Hepatocyte (in vitro differentiated cells): ENCODE measurements around the gene IL12A.

Experiments
- EZH2 ChIP-seq: fragments of 200-600 bp; sonication (generic); IDR thresholded peaks from 2 replicates; pipeline ENCODE4 v1.6.1; 2016; ENCODE audit warnings: antibody characterized with exemption, mild to moderate bottlenecking, borderline replicate concordance
- TF ChIP-seq, protein P1 (sequence below): fragments of 200-600 bp; sonication (generic); IDR thresholded peaks from 2 replicates; pipeline ENCODE4 v1.5.1; 2016; ENCODE audit warnings: antibody characterized with exemption, mild to moderate bottlenecking; ENCODE audit not compliant: poor library complexity

DNA sequence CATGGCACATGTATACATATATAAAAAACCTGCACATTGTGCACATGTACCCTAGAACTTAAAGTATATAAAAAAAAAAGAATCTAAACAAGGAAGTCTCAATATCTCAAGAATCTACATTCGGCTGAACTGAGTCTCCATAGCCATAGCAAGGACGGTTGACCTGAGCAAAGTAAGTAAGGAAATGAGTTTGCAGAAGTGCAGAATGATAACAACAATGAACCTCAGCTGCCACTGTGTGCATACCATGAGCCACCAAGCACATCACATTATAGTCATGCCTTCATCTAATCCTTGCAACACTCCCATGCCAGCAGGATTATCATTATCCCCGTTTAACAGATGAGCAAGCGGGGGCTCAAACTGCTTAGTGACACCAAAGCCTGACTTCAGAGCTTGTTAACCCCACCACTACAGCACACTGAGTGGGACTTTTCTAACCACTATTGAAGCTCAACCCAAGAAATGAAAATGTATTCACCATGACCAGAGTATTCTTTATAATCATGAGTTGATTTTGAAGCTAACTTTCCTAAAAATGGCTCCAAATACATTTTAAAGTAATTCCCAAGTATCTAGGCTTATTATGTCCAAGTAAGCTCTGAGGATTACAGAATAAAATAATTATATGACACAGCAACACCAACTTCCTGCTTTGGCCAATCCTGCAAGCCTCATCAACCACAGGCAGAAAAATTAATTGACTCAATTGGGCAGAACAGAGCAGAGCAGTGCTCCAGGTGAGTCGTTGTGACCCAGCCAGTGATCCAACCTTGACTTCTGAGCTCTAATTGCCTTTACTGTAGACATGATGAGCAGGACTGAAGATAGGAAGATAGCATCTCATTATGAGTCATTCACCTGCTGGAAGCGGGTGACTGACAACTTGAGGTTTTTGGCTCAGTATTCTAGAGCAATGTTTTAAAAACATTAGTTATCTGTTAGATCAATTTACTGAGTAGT is 47.3 kb upstream of the IL12A start:
- TF ChIP-seq, protein P1, sequence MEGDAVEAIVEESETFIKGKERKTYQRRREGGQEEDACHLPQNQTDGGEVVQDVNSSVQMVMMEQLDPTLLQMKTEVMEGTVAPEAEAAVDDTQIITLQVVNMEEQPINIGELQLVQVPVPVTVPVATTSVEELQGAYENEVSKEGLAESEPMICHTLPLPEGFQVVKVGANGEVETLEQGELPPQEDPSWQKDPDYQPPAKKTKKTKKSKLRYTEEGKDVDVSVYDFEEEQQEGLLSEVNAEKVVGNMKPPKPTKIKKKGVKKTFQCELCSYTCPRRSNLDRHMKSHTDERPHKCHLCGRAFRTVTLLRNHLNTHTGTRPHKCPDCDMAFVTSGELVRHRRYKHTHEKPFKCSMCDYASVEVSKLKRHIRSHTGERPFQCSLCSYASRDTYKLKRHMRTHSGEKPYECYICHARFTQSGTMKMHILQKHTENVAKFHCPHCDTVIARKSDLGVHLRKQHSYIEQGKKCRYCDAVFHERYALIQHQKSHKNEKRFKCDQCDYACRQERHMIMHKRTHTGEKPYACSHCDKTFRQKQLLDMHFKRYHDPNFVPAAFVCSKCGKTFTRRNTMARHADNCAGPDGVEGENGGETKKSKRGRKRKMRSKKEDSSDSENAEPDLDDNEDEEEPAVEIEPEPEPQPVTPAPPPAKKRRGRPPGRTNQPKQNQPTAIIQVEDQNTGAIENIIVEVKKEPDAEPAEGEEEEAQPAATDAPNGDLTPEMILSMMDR: no peak
- TF ChIP-seq EZH2: no peak
